Ovary (tissue), 3 donors: ENCODE results near the gene NME9.

Experiments
- CTCF ChIP-seq, 3 donors: fragments of 450-650 bp in 2 of 3; fragments of 200-600 bp in 1 of 3; IDR thresholded peaks; one replicate each; pipeline versions ENCODE4 v1.5.1 to v1.8.0; 2016 to 2022; ENCODE audit warnings: antibody characterized with exemption in 3 of 3, mild to moderate bottlenecking in 1 of 3
- EP300 ChIP-seq: sonication (generic); formaldehyde crosslinking; IDR thresholded peaks from one replicate; pipeline ENCODE4 v1.6.1; 2017; ENCODE audit warnings: antibody characterized with exemption
- POLR2A ChIP-seq: fragments of 450-650 bp; IDR thresholded peaks from one replicate; pipeline ENCODE4 v1.6.1; 2017; ENCODE audit warnings: antibody characterized with exemption, mild to moderate bottlenecking, moderate library complexity
- donor health status: DM: no; HTN: no; CAD: no.

GRCh38 chr3:138348754-138349739 is 19.4 kb upstream of the NME9 start:
- TF ChIP-seq CTCF (IDR thresholded peaks at IDR 0.05) (no peak), POLR2A (no peak), EP300 (no peak)
